Fibroblast of peridontal ligament (primary cell): ENCODE data around the gene RSL24D1.
"Not testable (repeated sequence)": the region's sequence is repeated elsewhere in the genome, so short reads cannot be mapped to it uniquely, and the experiment has no call there.

ENCODE experiments used
- DNase-seq: peaks from one replicate; pipeline ENCODE4 v3.0.0-alpha.2; 2010; ENCODE audit errors: extremely low read depth

RSL24D1 gene

GRCh38 chr15:55204464-55204863, 7.7 kb upstream of the RSL24D1 start:
- DNase-seq, result no peak

GRCh38 chr15:55202206-55202605, 5.5 kb upstream of the RSL24D1 start:
- no peak for DNase-seq

- DNase-seq, result no peak
Measured at GRCh38 chr15:55198706-55199105, 2.0 kb upstream of the RSL24D1 start.

GRCh38 chr15:55197719-55198118, 978 bp upstream of the RSL24D1 start:
- DNase-seq, result no peak

GRCh38 chr15:55197362-55197705, 593 bp upstream of the RSL24D1 start:
- no peak for DNase-seq

- peak; percentile 22 for DNase-seq
Measured at GRCh38 chr15:55195996-55196395, 745 bp downstream of the RSL24D1 start.

- DNase-seq, result peak; percentile 16
Measured at GRCh38 chr15:55194256-55194655, 2.5 kb downstream of the RSL24D1 start.

- DNase-seq, result no peak
Measured at GRCh38 chr15:55186331-55186730, 10.4 kb downstream of the RSL24D1 start.

GRCh38 chr15:55183679-55184078, 13.1 kb downstream of the RSL24D1 start:
- DNase-seq, result no peak

- no peak for DNase-seq
Measured at GRCh38 chr15:55179141-55179540, 17.6 kb downstream of the RSL24D1 start.

GRCh38 chr15:55170361-55170760, 26.4 kb downstream of the RSL24D1 start:
- DNase-seq, result no peak

- peak; percentile 52 for DNase-seq
Measured at GRCh38 chr15:55168350-55168974, 28.3 kb downstream of the RSL24D1 start.

- no peak for DNase-seq
Measured at GRCh38 chr15:55164284-55164683, 32.5 kb downstream of the RSL24D1 start.

- no peak for DNase-seq
Measured at GRCh38 chr15:55151631-55152030, 45.1 kb downstream of the RSL24D1 start.

GRCh38 chr15:55143132-55143531, 53.6 kb downstream of the RSL24D1 start:
- not testable (repeated sequence) for DNase-seq

- no peak for DNase-seq
Measured at GRCh38 chr15:55133972-55134371, 62.8 kb downstream of the RSL24D1 start.

GRCh38 chr15:55132672-55133071, 64.1 kb downstream of the RSL24D1 start:
- no peak for DNase-seq
